HepG2 (cell line): ENCODE data around the gene ANLN. TPM values are rescaled to one million over a fixed set of nuclear protein-coding genes. Genes with fewer than 3 reads are reported as not detected.

Experiments
- ATAC-seq: fragments of 200-7000 bp; cut with Tn5 transposase; 3 replicates; pipeline ENCODE4 v1.9.1; 2020; ENCODE audit warnings: mild to moderate bottlenecking, moderate library complexity
- BruUV-seq: library from RNA; stranded (reverse); fragments of 400-500 nt; replicated peaks from 2 replicates; lab custom pipeline; 2021; lab: Mats Ljungman, UMichigan
- CTCF ChIA-PET: fragments of 300-600 bp; formaldehyde crosslinking; extraction: SDS; loops from one replicate; lab custom pipeline; 2021; ENCODE audit warnings: low total read pairs, inconsistent platforms, low intra/inter-chr PET ratio; lab: Yijun Ruan, JAX
- POLR2A ChIA-PET: fragments of 350-600 bp; sonication (Branson Sonifier 250); formaldehyde crosslinking; loops from one replicate; lab custom pipeline; 2020; ENCODE audit warnings: antibody characterized with exemption, inconsistent platforms; lab: Yijun Ruan, JAX
- DNase-seq: peaks from one replicate; pipeline ENCODE4 v3.0.0-alpha.2; 2015; ENCODE audit warnings: low spot score
- FAIRE-seq: peaks from 3 replicates; lab custom pipeline; 2011; peaks lifted over from hg19 to GRCh38; lab: Jason Lieb, UNC
- H2AFZ ChIP-seq: one replicate; pipeline ENCODE4 v1.6.1; 2011; ENCODE audit warnings: low read length, inconsistent platforms
- H3K27ac ChIP-seq: fragments of 300-600 bp; 3 replicates; pipeline ENCODE4 v1.8.0; 2011; ENCODE audit warnings: mixed run types, mild to moderate bottlenecking, mixed read lengths, low read length, inconsistent platforms; ENCODE audit not compliant: insufficient read depth; ENCODE audit errors: extremely low read length
- H3K27me3 ChIP-seq, 2 experiments: fragments of 200-600 bp in 1 of 2; 2 replicates in 1 of 2; 3 replicates in 1 of 2; pipeline versions ENCODE4 v1.6.0 to v1.8.0; 2011; ENCODE audit warnings: low read length in 2 of 2, mild to moderate bottlenecking in 2 of 2, moderate library complexity in 2 of 2, inconsistent platforms in 1 of 2; ENCODE audit not compliant: insufficient read depth in 2 of 2, control insufficient read depth in 1 of 2
- H3K36me3 ChIP-seq, 2 experiments: fragments of 200-600 bp in 1 of 2; replicated peaks in 1 of 2; 2 replicates in 1 of 2; 3 replicates in 1 of 2; pipeline versions ENCODE4 v1.5.1 to v1.8.0; 2011; ENCODE audit warnings: low read length in 2 of 2, inconsistent platforms in 1 of 2; ENCODE audit not compliant: insufficient read depth in 2 of 2, control insufficient read depth in 1 of 2
- H3K4me1 ChIP-seq: 2 replicates; pipeline ENCODE4 v1.5.1; 2012; ENCODE audit warnings: low read length, inconsistent platforms; ENCODE audit not compliant: insufficient read depth
- H3K4me2 ChIP-seq: 2 replicates; pipeline ENCODE4 v1.6.0; 2011; ENCODE audit warnings: low read depth, low read length, inconsistent platforms
- H3K4me3 ChIP-seq, 3 experiments: fragments of 200-600 bp in 1 of 3; sonication (generic), shearing (Covaris generic) in 1 of 3; replicated peaks in 1 of 3; 2 replicates each; pipeline ENCODE4 v1.5.1; 2011 to 2016; ENCODE audit warnings: low read length in 3 of 3, inconsistent platforms in 2 of 3, low read depth in 2 of 3, mild to moderate bottlenecking in 2 of 3, control low read depth in 1 of 3, mixed read lengths in 1 of 3; ENCODE audit not compliant: insufficient read depth in 1 of 3
- H3K79me2 ChIP-seq: one replicate; pipeline ENCODE4 v1.6.1; 2011; ENCODE audit warnings: low read length, inconsistent platforms; ENCODE audit not compliant: insufficient read depth
- H3K9ac ChIP-seq: 2 replicates; pipeline ENCODE4 v1.6.0; 2011; ENCODE audit warnings: mild to moderate bottlenecking, low read depth, low read length, inconsistent platforms; ENCODE audit not compliant: insufficient read depth
- H3K9me3 ChIP-seq: 2 replicates; pipeline ENCODE4 v1.5.1; 2012; ENCODE audit warnings: mild to moderate bottlenecking, low read length
- H4K20me1 ChIP-seq: 2 replicates; pipeline ENCODE4 v1.6.0; 2011; ENCODE audit warnings: inconsistent platforms, mild to moderate bottlenecking, low read length, moderate library complexity; ENCODE audit not compliant: insufficient read depth
- BHLHE40 ChIP-seq: IDR thresholded peaks from 2 replicates; pipeline ENCODE4 v1.6.1; 2011; ENCODE audit warnings: low read length, improper control_type of control experiment
- CEBPB ChIP-seq: IDR thresholded peaks from 2 replicates; pipeline ENCODE4 v1.6.1; 2011; ENCODE audit warnings: low read depth, low read length, improper control_type of control experiment, borderline replicate concordance
- FOSL2 ChIP-seq: sonication (generic); formaldehyde crosslinking; IDR thresholded peaks from 2 replicates; pipeline ENCODE4 v1.4.0; 2020; ENCODE audit warnings: missing genetic modification reagents
- KDM5A ChIP-seq: fragments of 200-600 bp; sonication (generic); IDR thresholded peaks from 2 replicates; pipeline ENCODE4 v1.7.0; 2018; ENCODE audit warnings: antibody characterized with exemption, mild to moderate bottlenecking, low read length, borderline replicate concordance
- NCOA5 ChIP-seq: sonication (generic); formaldehyde crosslinking; IDR thresholded peaks from 2 replicates; pipeline ENCODE4 v1.4.0; 2020; ENCODE audit warnings: missing genetic modification reagents
- RAD21 ChIP-seq: fragments of 450-650 bp; formaldehyde crosslinking; IDR thresholded peaks from 2 replicates; pipeline ENCODE4 v1.5.0; 2020; ENCODE audit warnings: mild to moderate bottlenecking
- RAD51 ChIP-seq: fragments of 450-650 bp; IDR thresholded peaks from 2 replicates; pipeline ENCODE4 v1.6.1; 2016; ENCODE audit warnings: borderline replicate concordance
- SMC3 ChIP-seq: IDR thresholded peaks from 2 replicates; pipeline ENCODE4 v1.6.1; 2011; ENCODE audit warnings: low read length, improper control_type of control experiment
- ZMYM4 ChIP-seq: sonication (generic); formaldehyde crosslinking; IDR thresholded peaks from 2 replicates; pipeline ENCODE4 v1.8.1; 2023; ENCODE audit warnings: mild to moderate bottlenecking, missing genetic modification reagents
- ZNF207 ChIP-seq: fragments of 450-650 bp; IDR thresholded peaks from 2 replicates; pipeline ENCODE4 v1.6.1; 2016; ENCODE audit warnings: antibody characterized with exemption, borderline replicate concordance
- ZNF430 ChIP-seq: sonication (generic); formaldehyde crosslinking; IDR thresholded peaks from 2 replicates; pipeline ENCODE4 v1.9.0; 2021; ENCODE audit warnings: mild to moderate bottlenecking, missing genetic modification reagents
- ZNF792 ChIP-seq: IDR thresholded peaks from 2 replicates; pipeline ENCODE4 v1.6.1; 2016
- WGBS: methylation state at CpG from one replicate; pipeline ENCODE4 v1.1.6; 2017; ENCODE audit warnings: low lambda C conversion rate; 5-methylcytosine and 5-hydroxymethylcytosine counted together
- in situ Hi-C: cut with HindIII; loops from 2 replicates; pipeline ENCODE4 v1.10.0; 2017; ENCODE audit warnings: low pct_unique_long_range_greater_than_20kb; ENCODE audit not compliant: extremely low pct_ligation_motif_present
- intact Hi-C: fragments of 100-400 bp; cut with micrococcal nuclease; formaldehyde crosslinking; loops from one replicate; pipeline ENCODE4 v1.10.0; 2022; ENCODE audit not compliant: unreplicated experiment
- polyA plus RNA-seq, 8 experiments: library from polyadenylated mRNA; depleted of rRNA in 3 of 8; stranded (reverse) in 7 of 8; unstranded in 1 of 8; fragments of >200 nt; fragmentation: Illumina TruSeq in 4 of 8; extraction: Trizol in 4 of 8; gene quantifications; 2 replicates each; pipeline versions ENCODE4 v1.2.1 to v1.2.3, GENCODE V29; 2011 to 2016; ENCODE audit warnings: low read depth in 4 of 8, missing spikeins in 1 of 8, mixed read lengths in 1 of 8; ENCODE audit not compliant: insufficient read depth in 1 of 8
- total RNA-seq, 5 experiments: library from RNA; depleted of rRNA; stranded (reverse); fragments of >200 nt; fragmentation: Illumina TruSeq; extraction: Trizol; gene quantifications; 2 replicates each; pipeline ENCODE4 v1.2.3, GENCODE V29; 2016; ENCODE audit warnings: low read depth in 1 of 5
- TF ChIP-seq, protein P1 (sequence below): sonication (generic); formaldehyde crosslinking; IDR thresholded peaks from 2 replicates; pipeline ENCODE4 v1.9.0; 2021; ENCODE audit warnings: missing genetic modification reagents, mild to moderate bottlenecking, borderline replicate concordance
- TF ChIP-seq, protein P2 (sequence below): sonication (generic); formaldehyde crosslinking; IDR thresholded peaks from 2 replicates; pipeline ENCODE4 v1.5.0; 2020; ENCODE audit warnings: mild to moderate bottlenecking, missing genetic modification reagents, moderate library complexity

ANLN gene
- total and polyA plus RNA-seq, 2 of the 13 experiments (the other 11 are each of a cell fraction or from before 2014, with no cell fraction given), result 20.0 to 72.0 TPM

DNA sequence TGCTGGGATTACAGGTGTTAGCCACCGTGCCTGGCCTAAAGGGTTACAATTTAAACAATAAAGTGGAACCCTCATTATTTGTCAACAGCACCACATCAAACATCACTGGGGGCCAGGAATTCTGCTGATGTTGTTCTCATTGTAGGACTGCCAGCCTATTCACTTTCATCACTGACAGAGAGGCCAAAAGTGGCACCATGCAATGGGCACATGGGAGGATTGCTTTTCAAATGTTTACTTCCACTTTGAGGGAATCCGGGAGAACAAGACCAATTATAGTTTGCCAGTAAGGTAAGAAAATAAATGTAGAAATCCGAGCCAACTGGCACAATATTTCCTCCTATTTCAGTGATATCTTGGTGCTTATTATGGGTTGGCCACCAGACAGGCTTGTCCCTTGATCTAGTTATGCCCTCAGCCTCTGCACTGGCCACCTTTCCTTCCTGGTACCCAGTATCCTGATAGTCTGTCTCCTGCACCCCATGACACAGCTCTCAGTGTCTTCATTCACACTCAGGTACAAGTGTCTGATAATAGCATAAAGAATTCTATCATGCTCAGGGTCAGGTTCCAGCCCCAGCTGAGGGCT, 82.6 kb downstream of the ANLN start:
- Histone ChIP-seq H3K4me3 (no peak overlapping the region), H3K36me3 (no peaks in the 10 kb centered on the region), H2AFZ (no peak overlapping the region), H3K4me1 (no peaks in the 10 kb centered on the region; the same call in 1 of the 2 replicates), H3K4me2 (no peak overlapping the region), H4K20me1 (no peaks in the 10 kb centered on the region), H3K9ac (no peak overlapping the region), H3K27ac (no peak overlapping the region), H3K9me3 (no peaks in the 10 kb centered on the region), H3K27me3 (no peaks in the 10 kb centered on the region), H3K79me2 (no peaks in the 10 kb centered on the region)
- 16% methylated on average over 3 of the region's 3 CpGs for WGBS
- POLR2A ChIA-PET, result no interaction called here
- CTCF ChIA-PET, result interaction anchor here (1.9 kb wide), 1 partner anchor 726 kb away, joined by 8 read pairs; no protein-coding TSS in a partner anchor
- TF ChIP-seq ZNF430 (CRISPR knock-in tag) (no peak), NCOA5 (CRISPR knock-in tag) (no peak)
- TF ChIP-seq, protein P1, sequence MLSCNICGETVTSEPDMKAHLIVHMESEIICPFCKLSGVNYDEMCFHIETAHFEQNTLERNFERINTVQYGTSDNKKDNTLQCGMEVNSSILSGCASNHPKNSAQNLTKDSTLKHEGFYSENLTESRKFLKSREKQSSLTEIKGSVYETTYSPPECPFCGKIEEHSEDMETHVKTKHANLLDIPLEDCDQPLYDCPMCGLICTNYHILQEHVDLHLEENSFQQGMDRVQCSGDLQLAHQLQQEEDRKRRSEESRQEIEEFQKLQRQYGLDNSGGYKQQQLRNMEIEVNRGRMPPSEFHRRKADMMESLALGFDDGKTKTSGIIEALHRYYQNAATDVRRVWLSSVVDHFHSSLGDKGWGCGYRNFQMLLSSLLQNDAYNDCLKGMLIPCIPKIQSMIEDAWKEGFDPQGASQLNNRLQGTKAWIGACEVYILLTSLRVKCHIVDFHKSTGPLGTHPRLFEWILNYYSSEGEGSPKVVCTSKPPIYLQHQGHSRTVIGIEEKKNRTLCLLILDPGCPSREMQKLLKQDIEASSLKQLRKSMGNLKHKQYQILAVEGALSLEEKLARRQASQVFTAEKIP, result no peak
- in situ Hi-C loops, result loop anchor here (25.0 kb wide), 1 partner anchor 490 kb away; no protein-coding TSS in a partner anchor
- DNase-seq (no peak), ATAC-seq (no peak), FAIRE-seq (no peak)
- intact Hi-C loops, result no loop called here
- BruUV-seq, result no TSS peak

DNA sequence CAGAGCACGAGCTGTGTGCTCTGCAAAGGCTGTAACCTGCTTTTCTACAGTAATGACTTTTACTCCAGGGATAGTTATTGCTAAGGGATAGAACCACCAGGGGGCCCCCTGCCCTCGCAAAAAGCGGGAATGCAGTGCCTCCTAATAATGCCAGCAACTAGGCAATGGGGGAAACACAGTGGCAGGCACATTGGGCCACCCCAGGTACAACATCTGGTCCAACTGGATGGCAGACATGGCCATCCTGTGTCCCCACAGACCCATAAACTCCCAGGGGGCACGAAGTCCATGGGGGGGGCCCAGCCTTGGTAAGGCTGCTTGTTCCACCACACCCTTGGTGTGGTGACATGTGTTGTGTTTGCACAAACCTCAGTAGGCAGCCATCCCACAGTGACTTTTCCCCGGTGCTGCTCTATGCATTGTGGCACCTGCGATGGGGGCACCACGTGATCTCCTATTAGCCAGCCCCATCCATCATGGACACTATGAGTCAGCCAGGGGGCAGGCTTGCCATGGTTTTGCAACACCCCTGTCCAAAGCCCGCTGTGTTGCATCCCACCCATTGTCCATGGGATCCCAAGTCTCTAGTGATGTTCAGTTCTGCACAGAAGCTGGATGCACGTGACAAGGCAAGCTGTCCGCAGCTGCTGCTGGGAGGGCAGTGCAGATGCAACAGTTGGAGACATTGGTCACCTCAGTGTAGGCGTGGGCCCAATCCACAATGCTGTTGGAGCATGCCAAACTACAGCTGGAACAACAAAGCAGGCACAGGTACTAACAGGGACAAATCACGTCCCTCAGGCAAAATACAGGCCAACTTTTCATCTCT, 84.0 kb downstream of the ANLN start:
- Histone ChIP-seq H3K79me2 (no peaks in the 10 kb centered on the region), H3K4me2 (no peak overlapping the region), H3K27me3 (no peaks in the 10 kb centered on the region), H3K9ac (no peak overlapping the region), H3K27ac (no peak overlapping the region), H4K20me1 (no peaks in the 10 kb centered on the region), H3K36me3 (no peaks in the 10 kb centered on the region), H3K4me3 (no peak overlapping the region), H3K9me3 (no peaks in the 10 kb centered on the region), H2AFZ (no peak overlapping the region), H3K4me1 (no peaks in the 10 kb centered on the region; the same call in 1 of the 2 replicates)
- CTCF ChIA-PET, result interaction anchor here (0.7 to 3.2 kb wide), 5 partner anchors 21 to 728 kb away, joined by 3 to 14 read pairs (median 5); no protein-coding TSS in a partner anchor
- peak; percentile 43 for DNase-seq
- peak; percentile 89 for ATAC-seq
- no TSS peak for BruUV-seq
- intact Hi-C loops (loop anchor here (1.0 kb wide), 1 partner anchor 728 kb away; no protein-coding TSS in a partner anchor), in situ Hi-C loops (loop anchor here (25.0 kb wide), 1 partner anchor 489 kb away; no protein-coding TSS in a partner anchor)
- POLR2A ChIA-PET, result no interaction called here
- peak; percentile 69 for FAIRE-seq
- 35% methylated on average over 2 of the region's 12 CpGs for WGBS
- TF ChIP-seq SMC3 (peak; percentile 79), ZMYM4 (CRISPR knock-in tag) (0 out of 2 replicates have a peak, but pooled peaks have one; percentile 11), ZNF207 (no peak), BHLHE40 (peak; percentile 64), RAD21 (peak; percentile 44; the same call in 1 of the 2 replicates), RAD51 (peak; percentile 33; the same call in 1 of the 2 replicates), ZNF792 (CRISPR knock-in tag) (no peak), FOSL2 (CRISPR knock-in tag) (peak; percentile 72), KDM5A (no peak), CEBPB (peak; percentile 71)
- TF ChIP-seq, protein P2, sequence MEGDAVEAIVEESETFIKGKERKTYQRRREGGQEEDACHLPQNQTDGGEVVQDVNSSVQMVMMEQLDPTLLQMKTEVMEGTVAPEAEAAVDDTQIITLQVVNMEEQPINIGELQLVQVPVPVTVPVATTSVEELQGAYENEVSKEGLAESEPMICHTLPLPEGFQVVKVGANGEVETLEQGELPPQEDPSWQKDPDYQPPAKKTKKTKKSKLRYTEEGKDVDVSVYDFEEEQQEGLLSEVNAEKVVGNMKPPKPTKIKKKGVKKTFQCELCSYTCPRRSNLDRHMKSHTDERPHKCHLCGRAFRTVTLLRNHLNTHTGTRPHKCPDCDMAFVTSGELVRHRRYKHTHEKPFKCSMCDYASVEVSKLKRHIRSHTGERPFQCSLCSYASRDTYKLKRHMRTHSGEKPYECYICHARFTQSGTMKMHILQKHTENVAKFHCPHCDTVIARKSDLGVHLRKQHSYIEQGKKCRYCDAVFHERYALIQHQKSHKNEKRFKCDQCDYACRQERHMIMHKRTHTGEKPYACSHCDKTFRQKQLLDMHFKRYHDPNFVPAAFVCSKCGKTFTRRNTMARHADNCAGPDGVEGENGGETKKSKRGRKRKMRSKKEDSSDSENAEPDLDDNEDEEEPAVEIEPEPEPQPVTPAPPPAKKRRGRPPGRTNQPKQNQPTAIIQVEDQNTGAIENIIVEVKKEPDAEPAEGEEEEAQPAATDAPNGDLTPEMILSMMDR, result peak; percentile 80
